ENCODE results near the gene TTBK1.

Gene TTBK1

GRCh38 chr6:43240950-43241349 is 2.3 kb upstream of the TTBK1 start:
- Histone ChIP-seq H3K4me3 (replicated peaks; ENCODE audit: insufficient read depth, low read length) (no peak overlapping the region), H3K27ac (replicated peaks) (no peak overlapping the region), H3K27me3 (ENCODE audit: insufficient read depth, poor library complexity, severe bottlenecking) (peaks cover 29% of the 10 kb centered on the region)
- no peak for DNase-seq (ENCODE audit: low read depth in 1 of 2, low spot score in 1 of 2)
- TF ChIP-seq SPI1 (IDR thresholded peaks at IDR 0.05; ENCODE audit: borderline replicate concordance, low read depth) = no peak
- no peak for TF ChIP-seq REST (IDR thresholded peaks at IDR 0.05; ENCODE audit: insufficient replicate concordance, low read depth)
- TF ChIP-seq POLR2AphosphoS5 (IDR thresholded peaks at IDR 0.05; ENCODE audit: low read depth) = no peak
- TF ChIP-seq GABPA (IDR thresholded peaks at IDR 0.05; ENCODE audit: low read depth) = no peak
- TF ChIP-seq CTCF (IDR thresholded peaks at IDR 0.05; ENCODE audit: insufficient read depth, low read length) = no peak

- H3K4me3 ChIP-seq (replicated peaks; ENCODE audit: insufficient read depth, low read length) = no peak overlapping the region
- no peak for TF ChIP-seq SPI1 (IDR thresholded peaks at IDR 0.05; ENCODE audit: borderline replicate concordance, low read depth)
- TF ChIP-seq POLR2AphosphoS5 (IDR thresholded peaks at IDR 0.05; ENCODE audit: low read depth) = no peak
- no peak for TF ChIP-seq GABPA (IDR thresholded peaks at IDR 0.05; ENCODE audit: low read depth)
- no peak for TF ChIP-seq REST (IDR thresholded peaks at IDR 0.05; ENCODE audit: insufficient replicate concordance, low read depth)
- no peak for TF ChIP-seq CTCF (IDR thresholded peaks at IDR 0.05; ENCODE audit: insufficient read depth, low read length)
- no peak overlapping the region for H3K27ac ChIP-seq (replicated peaks)
- H3K27me3 ChIP-seq (ENCODE audit: insufficient read depth, poor library complexity, severe bottlenecking) = peaks cover 29% of the 10 kb centered on the region
- DNase-seq (ENCODE audit: low read depth in 1 of 2, low spot score in 1 of 2) = no peak
These were observed 1.8 kb upstream of the TTBK1 start for GRCh38 chr6:43241446-43241845.

- Histone ChIP-seq H3K27ac (replicated peaks) (no peak overlapping the region), H3K27me3 (ENCODE audit: insufficient read depth, poor library complexity, severe bottlenecking) (peaks cover 27% of the 10 kb centered on the region), H3K4me3 (replicated peaks; ENCODE audit: insufficient read depth, low read length) (no peak overlapping the region)
- TF ChIP-seq POLR2AphosphoS5 (IDR thresholded peaks at IDR 0.05; ENCODE audit: low read depth) = no peak
- TF ChIP-seq SPI1 (IDR thresholded peaks at IDR 0.05; ENCODE audit: borderline replicate concordance, low read depth) = no peak
- no peak for TF ChIP-seq REST (IDR thresholded peaks at IDR 0.05; ENCODE audit: insufficient replicate concordance, low read depth)
- TF ChIP-seq GABPA (IDR thresholded peaks at IDR 0.05; ENCODE audit: low read depth) = no peak
- DNase-seq (ENCODE audit: low read depth in 1 of 2, low spot score in 1 of 2) = no peak
These were observed 512 bp downstream of the TTBK1 start for GRCh38 chr6:43243664-43244321.
